Measurements from ENCODE around the gene CECR2. TPM values are rescaled to one million over a fixed set of nuclear protein-coding genes. Genes with fewer than 3 reads are reported as not detected.

The CECR2 gene
- total RNA-seq, 1 donor from 2014 or later = 0.11 TPM

- intact Hi-C loops (cut with micrococcal nuclease) = loop anchor here (10.0 kb wide), 1 partner anchor 152 kb away; the partner anchor contains the start of gene ADA2
Measured at GRCh38 chr22:17366830-17367229, 2.4 kb upstream of the CECR2 start.

GRCh38 chr22:17368144-17368543, 1.1 kb upstream of the CECR2 start:
- intact Hi-C loops (cut with micrococcal nuclease) = loop anchor here (10.0 kb wide), 1 partner anchor 153 kb away; the partner anchor contains the start of gene ADA2

GRCh38 chr22:17368554-17369438, 464 bp upstream of the CECR2 start:
- intact Hi-C loops (cut with micrococcal nuclease) = loop anchor here (10.0 kb wide), 1 partner anchor 154 kb away; the partner anchor contains the start of gene ADA2

GRCh38 chr22:17370026-17370765, 936 bp downstream of the CECR2 start:
- intact Hi-C loops (cut with micrococcal nuclease) = no loop called here

- intact Hi-C loops (cut with micrococcal nuclease) = no loop called here
Measured at GRCh38 chr22:17370766-17371432, 1.6 kb downstream of the CECR2 start.

GRCh38 chr22:17371448-17371847, 2.2 kb downstream of the CECR2 start:
- intact Hi-C loops (cut with micrococcal nuclease) = no loop called here

GRCh38 chr22:17373855-17374254, 4.6 kb downstream of the CECR2 start:
- intact Hi-C loops (cut with micrococcal nuclease) = no loop called here

- intact Hi-C loops (cut with micrococcal nuclease) = no loop called here
Measured at GRCh38 chr22:17375914-17376614, 6.8 kb downstream of the CECR2 start.

GRCh38 chr22:17376950-17377349, 7.7 kb downstream of the CECR2 start:
- intact Hi-C loops (cut with micrococcal nuclease) = no loop called here

- intact Hi-C loops (cut with micrococcal nuclease) = no loop called here
Measured at GRCh38 chr22:17379944-17380343, 10.7 kb downstream of the CECR2 start.

- intact Hi-C loops (cut with micrococcal nuclease) = no loop called here
Measured at GRCh38 chr22:17380359-17381087, 11.3 kb downstream of the CECR2 start.

GRCh38 chr22:17381192-17381913, 12.1 kb downstream of the CECR2 start:
- intact Hi-C loops (cut with micrococcal nuclease) = no loop called here

GRCh38 chr22:17384612-17385330, 15.5 kb downstream of the CECR2 start:
- intact Hi-C loops (cut with micrococcal nuclease) = no loop called here

GRCh38 chr22:17387356-17387755, 18.1 kb downstream of the CECR2 start:
- intact Hi-C loops (cut with micrococcal nuclease) = no loop called here

GRCh38 chr22:17388235-17388634, 19.0 kb downstream of the CECR2 start:
- intact Hi-C loops (cut with micrococcal nuclease) = no loop called here

- intact Hi-C loops (cut with micrococcal nuclease) = no loop called here
Measured at GRCh38 chr22:17390087-17390486, 20.8 kb downstream of the CECR2 start.

- intact Hi-C loops (cut with micrococcal nuclease) = no loop called here
Measured at GRCh38 chr22:17396516-17396915, 27.3 kb downstream of the CECR2 start.

- intact Hi-C loops (cut with micrococcal nuclease) = no loop called here
Measured at GRCh38 chr22:17397756-17398547, 28.7 kb downstream of the CECR2 start.

Data from T-helper 2 cell treated with Interferon-gamma antibody and Interleukin-4, amounts not matched to agents 100 ng/mL and 5 ng/mL, for 36 hours (primary cell).